NB4 (cell line): ENCODE data around the gene SLC25A44.

ENCODE experiments used
- POLR2A ChIP-seq: IDR thresholded peaks from 2 replicates; pipeline ENCODE4 v1.6.1; 2011; ENCODE audit warnings: mild to moderate bottlenecking; ENCODE audit not compliant: insufficient read length; ENCODE audit errors: extremely low read depth
- TF ChIP-seq, protein P1 (sequence below): IDR thresholded peaks from one replicate; pipeline ENCODE4 v1.5.1; 2012; ENCODE audit warnings: low read depth, low read length

DNA sequence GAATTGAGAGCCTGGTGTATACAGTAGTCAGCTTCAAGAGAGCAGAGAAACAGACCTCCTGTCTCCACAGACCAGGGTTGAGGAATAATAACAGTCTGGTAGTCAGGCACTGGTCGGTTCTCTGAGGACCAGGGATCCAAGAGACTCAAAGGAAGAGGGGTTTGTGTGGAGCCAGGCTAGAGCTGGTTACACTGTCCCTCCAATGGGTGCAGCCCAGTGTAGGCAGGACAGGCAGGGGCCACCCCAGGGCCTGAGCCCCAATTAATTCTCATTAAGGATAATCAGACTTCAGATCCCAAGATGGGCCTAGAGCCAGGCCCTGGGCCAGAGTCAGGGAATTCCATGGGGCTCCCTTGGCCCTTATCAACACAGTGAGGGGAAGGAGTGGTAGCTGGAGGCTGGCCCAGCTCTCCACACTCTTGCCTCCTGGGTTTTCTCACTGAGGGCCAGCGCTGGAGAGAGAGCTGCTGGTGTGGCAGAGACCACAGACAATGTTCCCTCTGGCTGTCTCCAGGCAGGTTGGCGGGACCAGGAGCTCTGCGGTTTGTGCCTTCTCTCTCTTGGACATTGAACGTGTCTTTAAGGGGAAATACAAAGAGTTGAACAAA is 31.4 kb upstream of the SLC25A44 start:
- TF ChIP-seq POLR2A, result no peak
- TF ChIP-seq, protein P1, sequence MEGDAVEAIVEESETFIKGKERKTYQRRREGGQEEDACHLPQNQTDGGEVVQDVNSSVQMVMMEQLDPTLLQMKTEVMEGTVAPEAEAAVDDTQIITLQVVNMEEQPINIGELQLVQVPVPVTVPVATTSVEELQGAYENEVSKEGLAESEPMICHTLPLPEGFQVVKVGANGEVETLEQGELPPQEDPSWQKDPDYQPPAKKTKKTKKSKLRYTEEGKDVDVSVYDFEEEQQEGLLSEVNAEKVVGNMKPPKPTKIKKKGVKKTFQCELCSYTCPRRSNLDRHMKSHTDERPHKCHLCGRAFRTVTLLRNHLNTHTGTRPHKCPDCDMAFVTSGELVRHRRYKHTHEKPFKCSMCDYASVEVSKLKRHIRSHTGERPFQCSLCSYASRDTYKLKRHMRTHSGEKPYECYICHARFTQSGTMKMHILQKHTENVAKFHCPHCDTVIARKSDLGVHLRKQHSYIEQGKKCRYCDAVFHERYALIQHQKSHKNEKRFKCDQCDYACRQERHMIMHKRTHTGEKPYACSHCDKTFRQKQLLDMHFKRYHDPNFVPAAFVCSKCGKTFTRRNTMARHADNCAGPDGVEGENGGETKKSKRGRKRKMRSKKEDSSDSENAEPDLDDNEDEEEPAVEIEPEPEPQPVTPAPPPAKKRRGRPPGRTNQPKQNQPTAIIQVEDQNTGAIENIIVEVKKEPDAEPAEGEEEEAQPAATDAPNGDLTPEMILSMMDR, result no peak
